OCI-M1 (cell line): Measurements from ENCODE around the gene RPP38.

Source experiments
- DNase-seq: peaks from one replicate; lab custom pipeline; 2025; lab: John Stamatoyannopoulos, UW

The RPP38 gene

GRCh38 chr10:15097011-15097812 is at the start of gene RPP38:
TSS of gene RPP38 (plus strand) at chr10:15097355. CDS start at chr10:15103315, 5,960 bp downstream.
- peak; percentile 99 for DNase-seq

GRCh38 chr10:15049533-15049932 is 47.6 kb upstream of the RPP38 start:
- DNase-seq = no peak

- no peak for DNase-seq
These were observed 45.0 kb upstream of the RPP38 start for GRCh38 chr10:15052121-15052520.

- DNase-seq = no peak
These were observed 44.1 kb upstream of the RPP38 start for GRCh38 chr10:15053061-15053460.

GRCh38 chr10:15058689-15059088 is 38.5 kb upstream of the RPP38 start:
- DNase-seq = no peak

GRCh38 chr10:15059914-15060313 is 37.2 kb upstream of the RPP38 start:
- no peak for DNase-seq

- no peak for DNase-seq
These were observed 36.5 kb upstream of the RPP38 start for GRCh38 chr10:15060638-15061037.

- DNase-seq = no peak
These were observed 30.0 kb upstream of the RPP38 start for GRCh38 chr10:15067154-15067553.

GRCh38 chr10:15068802-15069201 is 28.4 kb upstream of the RPP38 start:
- no peak for DNase-seq

- no peak for DNase-seq
These were observed 27.9 kb upstream of the RPP38 start for GRCh38 chr10:15069230-15069629.

- no peak for DNase-seq
These were observed 24.8 kb upstream of the RPP38 start for GRCh38 chr10:15072358-15072757.

- DNase-seq = no peak
These were observed 21.7 kb upstream of the RPP38 start for GRCh38 chr10:15075421-15075820.

GRCh38 chr10:15083674-15084501 is 13.3 kb upstream of the RPP38 start:
- DNase-seq = no peak

- DNase-seq = peak; percentile 85
These were observed 12.6 kb upstream of the RPP38 start for GRCh38 chr10:15084502-15084922.

GRCh38 chr10:15088428-15089261 is 8.5 kb upstream of the RPP38 start, which contains the start of gene ACBD7:
TSS of gene ACBD7 (minus strand) at chr10:15088776. CDS start at chr10:15088728, 48 bp downstream.
- peak; percentile 89 for DNase-seq

GRCh38 chr10:15091418-15091817 is 5.7 kb upstream of the RPP38 start:
- DNase-seq = no peak

GRCh38 chr10:15092855-15093408 is 4.2 kb upstream of the RPP38 start:
- DNase-seq = no peak

GRCh38 chr10:15096661-15097010 is 519 bp upstream of the RPP38 start:
- no peak for DNase-seq

- no peak for DNase-seq
These were observed 2.7 kb downstream of the RPP38 start for GRCh38 chr10:15099886-15100285.

- no peak for DNase-seq
These were observed 6.4 kb downstream of the RPP38 start for GRCh38 chr10:15103513-15103912.

GRCh38 chr10:15106352-15107013 is 9.3 kb downstream of the RPP38 start:
- DNase-seq = peak; percentile 87
